Measurements from ENCODE around the gene SLC25A44.

DNA sequence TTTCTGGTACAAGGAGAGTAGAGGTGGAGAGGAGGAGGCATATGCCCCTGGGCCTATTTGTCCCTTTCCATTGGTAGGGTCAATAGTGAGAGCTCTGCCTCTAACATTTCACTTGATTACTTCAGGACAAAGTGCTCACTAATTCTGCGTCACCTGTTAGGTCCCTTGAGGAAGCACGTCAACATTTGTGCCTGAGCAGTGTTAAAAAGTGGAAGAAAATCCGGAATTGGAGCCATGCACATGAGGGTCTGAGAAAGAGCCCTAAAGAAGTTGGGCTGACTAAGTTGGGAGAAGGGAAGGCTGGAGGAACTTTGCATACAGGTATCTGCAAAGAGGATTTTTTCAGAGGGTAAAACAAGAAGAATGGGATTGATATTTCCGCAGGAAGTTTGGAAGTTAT lies 1.9 kb downstream of the SLC25A44 start:
- TF ChIP-seq, protein P1, sequence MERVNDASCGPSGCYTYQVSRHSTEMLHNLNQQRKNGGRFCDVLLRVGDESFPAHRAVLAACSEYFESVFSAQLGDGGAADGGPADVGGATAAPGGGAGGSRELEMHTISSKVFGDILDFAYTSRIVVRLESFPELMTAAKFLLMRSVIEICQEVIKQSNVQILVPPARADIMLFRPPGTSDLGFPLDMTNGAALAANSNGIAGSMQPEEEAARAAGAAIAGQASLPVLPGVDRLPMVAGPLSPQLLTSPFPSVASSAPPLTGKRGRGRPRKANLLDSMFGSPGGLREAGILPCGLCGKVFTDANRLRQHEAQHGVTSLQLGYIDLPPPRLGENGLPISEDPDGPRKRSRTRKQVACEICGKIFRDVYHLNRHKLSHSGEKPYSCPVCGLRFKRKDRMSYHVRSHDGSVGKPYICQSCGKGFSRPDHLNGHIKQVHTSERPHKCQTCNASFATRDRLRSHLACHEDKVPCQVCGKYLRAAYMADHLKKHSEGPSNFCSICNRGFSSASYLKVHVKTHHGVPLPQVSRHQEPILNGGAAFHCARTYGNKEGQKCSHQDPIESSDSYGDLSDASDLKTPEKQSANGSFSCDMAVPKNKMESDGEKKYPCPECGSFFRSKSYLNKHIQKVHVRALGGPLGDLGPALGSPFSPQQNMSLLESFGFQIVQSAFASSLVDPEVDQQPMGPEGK (CRISPR knock-in tag; IDR thresholded peaks at IDR 0.05; ENCODE audit: borderline replicate concordance) = no peak
- TF ChIP-seq RARB (CRISPR knock-in tag; IDR thresholded peaks at IDR 0.05) (no peak), ESRRG (CRISPR knock-in tag; IDR thresholded peaks at IDR 0.05) (no peak), TOX (CRISPR knock-in tag; IDR thresholded peaks at IDR 0.05; ENCODE audit: borderline replicate concordance) (no peak), ISL1 (CRISPR knock-in tag; IDR thresholded peaks at IDR 0.05) (no peak), ZFP3 (CRISPR knock-in tag; IDR thresholded peaks at IDR 0.05) (no peak), ARNTL (CRISPR knock-in tag; IDR thresholded peaks at IDR 0.05; ENCODE audit: borderline replicate concordance, low read depth) (no peak), ZFP30 (CRISPR knock-in tag; IDR thresholded peaks at IDR 0.05) (no peak), ZC3H10 (CRISPR knock-in tag; IDR thresholded peaks at IDR 0.05) (no peak), PPARA (CRISPR knock-in tag; IDR thresholded peaks at IDR 0.05; ENCODE audit: borderline replicate concordance) (no peak)
- TF ChIP-seq, protein P2, sequence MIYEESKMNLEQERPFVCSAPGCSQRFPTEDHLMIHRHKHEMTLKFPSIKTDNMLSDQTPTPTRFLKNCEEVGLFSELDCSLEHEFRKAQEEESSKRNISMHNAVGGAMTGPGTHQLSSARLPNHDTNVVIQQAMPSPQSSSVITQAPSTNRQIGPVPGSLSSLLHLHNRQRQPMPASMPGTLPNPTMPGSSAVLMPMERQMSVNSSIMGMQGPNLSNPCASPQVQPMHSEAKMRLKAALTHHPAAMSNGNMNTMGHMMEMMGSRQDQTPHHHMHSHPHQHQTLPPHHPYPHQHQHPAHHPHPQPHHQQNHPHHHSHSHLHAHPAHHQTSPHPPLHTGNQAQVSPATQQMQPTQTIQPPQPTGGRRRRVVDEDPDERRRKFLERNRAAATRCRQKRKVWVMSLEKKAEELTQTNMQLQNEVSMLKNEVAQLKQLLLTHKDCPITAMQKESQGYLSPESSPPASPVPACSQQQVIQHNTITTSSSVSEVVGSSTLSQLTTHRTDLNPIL (CRISPR knock-in tag; IDR thresholded peaks at IDR 0.05; ENCODE audit: low read depth) = no peak
- TF ChIP-seq, protein P3, sequence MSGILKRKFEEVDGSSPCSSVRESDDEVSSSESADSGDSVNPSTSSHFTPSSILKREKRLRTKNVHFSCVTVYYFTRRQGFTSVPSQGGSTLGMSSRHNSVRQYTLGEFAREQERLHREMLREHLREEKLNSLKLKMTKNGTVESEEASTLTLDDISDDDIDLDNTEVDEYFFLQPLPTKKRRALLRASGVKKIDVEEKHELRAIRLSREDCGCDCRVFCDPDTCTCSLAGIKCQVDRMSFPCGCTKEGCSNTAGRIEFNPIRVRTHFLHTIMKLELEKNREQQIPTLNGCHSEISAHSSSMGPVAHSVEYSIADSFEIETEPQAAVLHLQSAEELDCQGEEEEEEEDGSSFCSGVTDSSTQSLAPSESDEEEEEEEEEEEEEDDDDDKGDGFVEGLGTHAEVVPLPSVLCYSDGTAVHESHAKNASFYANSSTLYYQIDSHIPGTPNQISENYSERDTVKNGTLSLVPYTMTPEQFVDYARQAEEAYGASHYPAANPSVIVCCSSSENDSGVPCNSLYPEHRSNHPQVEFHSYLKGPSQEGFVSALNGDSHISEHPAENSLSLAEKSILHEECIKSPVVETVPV (CRISPR knock-in tag; IDR thresholded peaks at IDR 0.05) = no peak
